ENCODE measurements around the gene ETV2.

- TF ChIP-seq POLR2A (IDR thresholded peaks at IDR 0.05): no peak
- TF ChIP-seq CTCF (IDR thresholded peaks at IDR 0.05): peak; percentile 28 to 40 (median 34)
- TF ChIP-seq POLR2AphosphoS5 (IDR thresholded peaks at IDR 0.05): no peak
- no peak for TF ChIP-seq EP300 (IDR thresholded peaks at IDR 0.05; ENCODE audit: low read depth)
Observed at GRCh38 chr19:35592226-35592625, 49.3 kb upstream of the ETV2 start.
